ENCODE measurements around the gene VAT1L.

DNA sequence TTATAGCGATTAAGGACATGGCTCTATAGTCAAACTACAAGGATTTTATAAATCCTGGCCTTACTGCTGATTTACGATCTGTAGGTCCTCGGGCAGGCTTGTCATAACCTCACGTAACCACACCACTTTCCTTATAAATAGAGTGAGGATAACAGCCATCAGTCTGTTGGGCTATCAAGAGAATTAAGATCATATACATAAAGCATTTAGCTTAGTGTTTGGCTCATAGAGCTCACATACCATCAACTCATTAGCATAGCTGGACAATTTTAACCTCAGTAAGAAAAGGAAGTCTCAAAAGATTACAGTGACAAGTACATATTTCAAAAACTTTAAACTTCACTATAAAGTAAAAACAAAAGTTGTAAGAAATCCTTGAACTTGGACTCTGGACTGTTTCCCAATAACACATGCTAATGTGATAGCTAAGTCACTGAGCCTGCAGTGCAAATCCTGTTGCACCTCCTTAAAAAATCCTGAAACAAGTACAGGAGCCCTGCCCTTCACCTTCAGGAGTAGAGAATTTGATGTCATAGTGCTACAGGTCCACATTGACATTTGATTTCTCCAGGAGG is 213.2 kb downstream of the VAT1L start:
- TF ChIP-seq CTCF (IDR thresholded peaks at IDR 0.05): no peak
- no peak for TF ChIP-seq EP300 (IDR thresholded peaks at IDR 0.05)
- TF ChIP-seq POLR2A (IDR thresholded peaks at IDR 0.05; ENCODE audit: low read depth): no peak
